GM12892 (cell line): Measurements from ENCODE around the gene AIFM1.

Experiments used
- POLR2A ChIP-seq: IDR thresholded peaks from 2 replicates; pipeline ENCODE4 v1.6.1; 2011; ENCODE audit warnings: low read depth, low read length, control low read depth
- POLR2AphosphoS5 ChIP-seq: IDR thresholded peaks from 2 replicates; pipeline ENCODE4 v1.6.1; 2011; ENCODE audit warnings: low read depth, low read length, control low read depth

- TF ChIP-seq POLR2AphosphoS5 (peak; percentile 75), POLR2A (peak; percentile 80; the same call in 1 of the 2 replicates)
These were observed at the start of gene AIFM1 for GRCh38 chrX:130165703-130166502.
